ENCODE measurements around the gene CDK14. TPM values are rescaled to one million over a fixed set of nuclear protein-coding genes. Genes with fewer than 3 reads are reported as not detected.
"Not testable (repeated sequence)": the region's sequence is repeated elsewhere in the genome, so short reads cannot be mapped to it uniquely, and the experiment has no call there.

The CDK14 gene
- total RNA-seq, 1 donor from 2014 or later, result 77.9 TPM

DNA sequence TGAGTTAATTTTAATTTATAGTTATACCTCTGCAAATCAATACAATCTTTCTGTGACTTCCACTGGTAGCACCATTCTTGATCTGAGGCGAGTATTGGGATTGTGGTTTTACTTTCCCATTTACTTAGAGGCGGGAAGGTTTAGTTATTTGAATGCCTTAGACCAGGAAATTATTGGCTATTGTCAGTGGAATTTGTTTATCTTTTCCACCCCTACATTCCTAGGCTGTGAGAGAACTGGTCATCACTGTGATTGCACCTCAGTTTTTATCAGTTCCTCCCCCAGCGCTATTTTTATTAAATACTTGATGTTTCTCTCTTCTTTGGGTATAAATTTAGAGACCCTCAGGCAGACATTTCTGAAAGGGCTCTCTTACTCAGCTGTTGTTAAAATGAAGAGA is 29.9 kb downstream of the CDK14 start:
- FAIRE-seq (no peak), DNase-seq (ENCODE audit: low spot score in 2 of 2) (no peak)

DNA sequence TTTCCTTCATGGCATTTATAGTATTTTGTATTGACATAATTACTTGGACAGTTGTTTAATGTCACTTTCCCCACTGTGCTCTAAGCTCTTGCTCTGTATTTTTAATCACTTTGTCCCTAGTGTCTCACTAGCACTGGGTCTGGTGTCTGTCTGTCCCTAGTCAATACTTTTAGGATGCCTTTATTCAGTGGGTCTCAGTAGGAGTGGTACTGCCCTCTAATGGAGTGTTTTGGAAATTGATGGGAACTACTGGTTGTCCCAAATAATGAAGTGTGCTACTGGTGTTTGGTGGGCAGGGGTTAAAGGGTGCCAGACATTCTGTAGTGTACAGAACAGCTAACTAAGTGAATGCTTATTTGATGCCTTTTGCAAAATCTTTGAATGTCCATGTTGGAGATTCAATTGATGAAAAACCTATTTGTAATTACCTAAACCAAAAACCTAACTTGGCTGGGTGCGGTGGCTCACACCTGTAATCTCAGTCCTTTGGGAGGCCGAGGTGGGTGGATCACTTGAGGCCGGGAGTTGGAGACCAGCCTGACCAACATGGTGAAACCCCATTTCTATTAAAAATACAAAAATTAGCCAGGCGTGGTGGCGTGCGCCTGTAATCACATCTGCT is 33.3 kb downstream of the CDK14 start:
- DNase-seq (ENCODE audit: low spot score in 2 of 2), result peak in 1 of 2 donors; percentile 12

DNA sequence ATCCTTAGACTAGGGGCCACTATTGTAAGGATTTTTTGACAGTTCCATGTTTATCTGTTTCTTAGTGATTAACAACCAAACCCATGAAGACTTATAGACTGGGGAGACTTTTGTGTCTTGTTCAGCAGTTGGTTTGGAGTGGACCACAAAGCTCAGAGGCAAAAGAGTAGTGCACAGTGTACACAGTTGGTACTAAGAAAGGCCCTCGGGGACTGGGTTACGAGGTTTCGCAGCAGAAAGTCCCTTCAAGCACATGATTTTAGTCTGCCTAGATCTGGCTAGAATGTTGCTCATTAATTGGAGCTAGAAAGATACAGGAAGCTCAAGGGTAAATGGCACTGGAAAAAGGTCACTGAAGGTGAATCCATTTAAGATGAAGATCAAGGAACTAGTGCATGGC is 35.4 kb downstream of the CDK14 start:
- DNase-seq (ENCODE audit: low spot score in 2 of 2), result no peak
- FAIRE-seq, result no peak

More for the DNA sequence above, 33.3 kb downstream of the CDK14 start:
- no peak for FAIRE-seq

DNA sequence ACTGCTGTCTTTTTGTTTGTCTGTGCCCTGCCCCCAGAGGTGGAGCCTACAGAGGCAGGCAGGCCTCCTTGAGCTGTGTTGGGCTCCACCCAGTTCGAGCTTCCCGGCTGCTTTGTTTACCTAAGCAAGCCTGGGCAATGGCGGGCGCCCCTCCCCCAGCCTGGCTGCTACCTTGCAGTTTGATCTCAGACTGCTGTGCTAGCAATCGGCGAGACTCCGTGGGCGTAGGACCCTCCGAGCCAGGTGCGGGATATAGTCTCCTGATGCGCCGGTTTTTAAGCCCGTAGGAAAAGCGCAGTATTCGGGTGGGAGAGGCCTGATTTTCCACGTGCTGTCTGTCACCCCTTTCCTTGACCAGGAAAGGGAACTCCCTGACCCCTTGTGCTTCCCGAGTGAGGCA is 43.6 kb downstream of the CDK14 start:
- not testable (repeated sequence) for FAIRE-seq; DNase-seq (ENCODE audit: low spot score in 2 of 2)

DNA sequence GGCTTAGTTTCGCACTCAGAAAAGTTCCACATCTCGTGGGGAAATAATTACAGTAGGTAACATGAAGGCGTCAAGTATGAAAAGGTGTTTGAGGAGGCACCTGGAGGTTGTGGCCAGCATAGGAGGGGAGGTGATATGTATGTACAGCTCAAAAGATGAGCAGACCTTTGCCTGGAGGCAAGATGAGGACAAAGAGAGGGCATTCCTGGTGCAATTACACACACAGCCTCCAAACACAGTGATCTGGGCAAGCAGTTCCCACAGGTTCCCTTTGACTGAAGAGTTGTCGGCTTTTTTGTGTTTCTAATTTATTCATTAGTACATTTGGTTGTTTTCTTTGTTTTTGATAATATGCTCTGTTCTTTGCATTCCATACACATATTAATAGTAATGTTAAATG is 46.9 kb downstream of the CDK14 start:
- FAIRE-seq, result no peak

DNA sequence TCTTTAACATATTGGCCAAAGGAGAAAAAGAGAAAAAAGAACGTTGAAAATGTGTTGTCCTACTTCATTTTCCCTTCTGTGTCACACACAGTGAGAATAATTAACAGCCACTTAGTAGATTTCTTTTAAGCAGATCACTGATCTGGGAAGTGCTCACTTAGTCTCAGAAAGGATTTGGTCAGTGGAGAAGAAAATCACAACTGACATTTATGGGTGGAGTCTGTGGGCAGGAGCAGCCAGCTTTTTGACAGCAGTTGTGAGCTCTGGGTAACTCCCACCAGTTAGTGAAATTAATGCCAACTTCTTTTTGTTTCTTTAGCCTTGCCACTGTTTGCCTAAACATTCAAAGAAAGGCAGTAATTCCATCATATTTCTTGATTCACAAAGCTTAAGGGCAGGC is 49.7 kb downstream of the CDK14 start:
- FAIRE-seq, result no peak
- peak in 1 of 2 donors; percentile 8 for DNase-seq (ENCODE audit: low spot score in 2 of 2)

More for the DNA sequence above, 46.9 kb downstream of the CDK14 start:
- DNase-seq (ENCODE audit: low spot score in 2 of 2), result no peak

DNA sequence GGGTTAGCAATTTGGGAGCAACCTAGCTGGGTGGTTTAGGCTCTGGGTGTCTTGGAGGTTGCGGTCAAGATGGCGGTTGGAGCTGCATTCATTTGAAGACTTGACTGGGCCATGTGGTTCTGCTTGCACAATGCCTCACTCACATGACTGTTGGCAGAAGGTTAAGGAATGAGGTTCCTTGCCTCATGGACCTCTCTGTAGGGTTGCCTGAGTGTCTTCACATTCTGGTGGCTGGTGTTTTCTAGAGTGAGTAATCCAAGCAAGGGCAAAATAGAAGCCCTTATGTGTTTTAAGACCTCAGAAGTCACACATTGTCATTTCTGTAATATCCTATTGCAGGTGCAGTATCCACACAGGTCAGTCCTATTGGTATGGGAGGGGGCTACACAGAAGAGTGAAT is 52.0 kb downstream of the CDK14 start:
- DNase-seq (ENCODE audit: low spot score in 2 of 2) (no peak), FAIRE-seq (no peak)

DNA sequence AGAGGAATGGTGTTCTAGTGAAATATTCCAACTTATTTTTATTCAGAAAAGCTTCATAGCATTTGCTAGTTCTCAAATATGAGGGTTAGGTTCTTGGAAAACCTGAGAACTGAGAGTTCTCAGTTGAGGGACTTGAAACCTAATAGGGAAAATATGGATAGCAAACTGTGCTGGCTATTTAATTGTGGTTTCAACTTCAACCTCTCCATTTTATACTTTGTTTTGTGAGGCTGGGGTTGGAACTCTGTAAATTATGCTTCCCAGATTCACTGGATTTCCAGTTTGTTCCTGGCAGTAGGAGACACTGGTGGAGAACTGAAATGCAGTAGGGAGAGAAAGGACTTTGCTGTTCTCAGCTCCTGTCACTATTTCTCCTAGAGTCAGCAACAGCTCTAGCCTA is 52.7 kb downstream of the CDK14 start:
- DNase-seq (ENCODE audit: low spot score in 2 of 2), result no peak
- FAIRE-seq, result no peak

DNA sequence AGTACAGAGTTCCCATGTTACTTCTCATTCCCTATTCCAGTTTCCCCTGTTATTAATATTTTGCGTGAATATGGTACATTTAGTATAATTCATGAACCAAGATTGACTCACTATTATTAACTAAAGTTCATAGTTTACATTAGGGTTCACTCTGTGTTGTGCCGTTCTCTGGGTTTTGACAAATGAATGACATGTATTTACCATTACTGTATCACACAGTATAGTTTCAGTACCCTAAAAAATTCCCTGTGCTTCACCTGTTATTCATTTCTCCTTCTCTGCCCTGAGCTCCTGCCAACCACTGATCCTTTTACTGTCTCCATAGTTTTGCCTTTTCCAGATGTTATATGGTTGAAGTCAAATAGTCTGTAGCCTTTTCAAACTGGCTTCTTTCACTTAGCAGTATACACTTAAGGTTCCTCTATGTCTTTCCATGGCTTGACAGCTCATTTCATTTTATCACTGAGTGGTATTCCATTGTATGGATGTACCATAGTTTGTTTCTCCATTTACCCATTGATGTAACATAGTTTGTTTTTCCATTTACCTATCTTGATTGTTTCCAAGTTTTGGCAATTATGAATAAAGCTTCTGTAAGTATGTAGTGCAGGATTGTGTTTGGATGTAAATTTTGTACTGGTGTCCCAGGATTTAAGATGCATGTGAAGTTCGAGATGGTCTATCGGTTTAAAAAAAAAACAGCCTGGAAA is 58.8 kb downstream of the CDK14 start:
- FAIRE-seq (no peak), DNase-seq (ENCODE audit: low spot score in 2 of 2) (no peak)

DNA sequence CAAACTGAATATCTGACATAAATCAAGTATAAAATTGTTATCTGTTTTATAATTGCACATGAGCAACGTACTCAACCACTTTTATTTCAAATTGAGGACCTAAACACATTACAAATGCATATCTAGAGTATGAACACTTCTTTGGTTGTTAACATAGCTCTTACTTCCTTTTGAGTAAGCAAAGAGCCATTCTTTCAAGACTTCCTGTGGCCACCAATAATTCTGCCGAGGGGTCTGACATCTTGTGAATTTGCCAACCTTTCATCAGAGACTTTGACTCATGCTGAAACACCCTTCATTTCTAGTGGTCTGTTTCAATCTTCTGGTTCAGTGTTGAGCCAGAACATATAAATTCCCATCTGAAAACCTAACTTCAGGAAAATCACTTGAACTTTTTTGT is 59.4 kb downstream of the CDK14 start:
- no peak for FAIRE-seq
- no peak for DNase-seq (ENCODE audit: low spot score in 2 of 2)

DNA sequence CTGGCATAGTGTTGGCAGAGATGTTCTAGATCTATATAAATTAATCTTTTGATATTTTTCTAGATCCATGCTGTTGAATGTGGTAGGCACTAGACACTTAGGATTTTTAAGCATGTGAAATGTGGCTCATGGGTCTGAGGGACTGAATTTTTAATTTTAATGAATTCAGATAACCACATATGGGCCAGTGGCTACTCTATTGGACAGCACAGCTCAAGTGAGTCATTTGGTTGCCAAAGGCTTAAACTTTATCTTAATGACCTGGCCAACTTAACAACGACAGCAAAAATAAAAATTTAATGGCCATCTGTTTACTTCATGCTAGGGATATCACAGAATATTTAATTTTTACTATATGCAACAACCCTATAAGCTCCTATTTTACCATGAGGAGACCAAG is 61.4 kb downstream of the CDK14 start:
- DNase-seq (ENCODE audit: low spot score in 2 of 2) (no peak), FAIRE-seq (no peak)

DNA sequence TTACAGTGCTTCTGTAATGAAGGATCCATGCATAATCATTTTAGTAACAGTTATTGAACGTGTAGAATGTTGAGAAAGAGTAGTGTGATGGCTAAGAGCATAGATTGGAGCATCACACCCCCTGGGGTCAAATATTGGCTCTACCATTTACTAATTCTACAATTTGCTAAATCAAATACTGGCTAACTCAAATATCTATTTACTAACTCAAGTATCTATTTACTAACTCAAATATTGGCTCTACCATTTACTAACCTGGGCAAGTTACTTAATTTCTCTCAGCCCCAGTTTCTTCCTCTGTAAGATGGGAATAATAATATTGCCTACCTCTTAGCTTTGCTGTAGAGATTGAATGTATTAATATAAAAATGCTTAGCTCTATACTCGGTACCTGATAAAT is 64.0 kb downstream of the CDK14 start:
- DNase-seq (ENCODE audit: low spot score in 2 of 2) (no peak), FAIRE-seq (no peak)

DNA sequence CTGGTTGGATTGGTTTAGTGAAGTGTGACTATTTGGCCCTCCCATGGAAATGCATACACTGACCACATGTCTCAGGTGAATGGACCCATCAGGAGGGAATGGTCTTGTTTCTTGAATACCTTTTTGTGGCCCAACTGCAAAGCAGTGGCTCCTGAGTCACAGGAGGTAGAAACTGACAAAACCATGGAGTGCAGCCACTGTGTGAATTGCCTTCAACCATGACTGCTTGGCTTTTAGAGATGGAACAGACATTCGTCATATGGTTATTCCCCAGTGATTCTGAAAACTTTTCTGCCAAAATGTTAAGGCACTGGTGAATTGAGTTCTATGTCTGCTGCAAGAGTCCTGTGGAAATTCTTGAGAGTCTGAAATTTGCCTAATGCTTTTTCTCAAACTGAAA is 64.7 kb downstream of the CDK14 start:
- no peak for DNase-seq (ENCODE audit: low spot score in 2 of 2)
- FAIRE-seq, result no peak

DNA sequence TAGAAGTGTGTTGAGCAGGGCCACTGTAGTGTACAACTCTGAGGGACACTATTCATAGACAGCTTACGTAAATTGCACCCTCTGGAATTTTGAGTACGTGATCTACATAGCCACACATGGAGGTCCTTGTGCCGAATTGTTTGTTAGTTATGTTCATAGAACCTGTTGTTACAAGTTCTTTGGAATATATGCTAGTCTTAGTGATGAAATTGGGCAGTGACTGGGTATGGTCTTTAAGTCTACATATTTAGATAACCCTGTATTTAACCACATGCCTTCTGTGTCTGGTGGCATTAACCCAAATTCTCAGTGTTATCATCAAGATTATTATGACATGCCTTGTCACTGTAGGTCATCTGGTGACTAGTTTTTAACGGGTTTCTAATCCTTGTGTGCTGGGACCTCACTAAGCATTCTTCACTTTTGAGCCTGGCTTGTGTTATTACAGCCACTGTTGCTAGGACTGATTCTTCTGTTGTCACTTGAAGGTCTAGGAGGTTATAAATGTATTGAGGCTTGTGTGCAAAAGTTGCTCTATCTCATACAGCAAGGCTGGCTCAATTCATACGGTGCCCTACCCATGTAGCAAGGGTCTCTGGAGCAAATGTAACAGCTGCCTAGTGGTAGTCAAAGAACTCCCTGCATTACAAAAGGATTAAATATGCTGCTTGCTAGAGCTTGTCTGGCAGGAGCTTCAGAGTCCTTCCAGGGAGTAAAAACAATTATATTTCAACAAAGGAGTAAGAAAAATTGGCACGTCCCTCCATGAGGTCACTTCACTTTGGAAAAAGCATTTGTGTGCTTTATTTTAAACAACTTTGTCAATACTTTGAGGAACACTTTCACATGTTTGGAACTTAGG is 65.4 kb downstream of the CDK14 start:
- no peak for FAIRE-seq
- no peak for DNase-seq (ENCODE audit: low spot score in 2 of 2)

DNA sequence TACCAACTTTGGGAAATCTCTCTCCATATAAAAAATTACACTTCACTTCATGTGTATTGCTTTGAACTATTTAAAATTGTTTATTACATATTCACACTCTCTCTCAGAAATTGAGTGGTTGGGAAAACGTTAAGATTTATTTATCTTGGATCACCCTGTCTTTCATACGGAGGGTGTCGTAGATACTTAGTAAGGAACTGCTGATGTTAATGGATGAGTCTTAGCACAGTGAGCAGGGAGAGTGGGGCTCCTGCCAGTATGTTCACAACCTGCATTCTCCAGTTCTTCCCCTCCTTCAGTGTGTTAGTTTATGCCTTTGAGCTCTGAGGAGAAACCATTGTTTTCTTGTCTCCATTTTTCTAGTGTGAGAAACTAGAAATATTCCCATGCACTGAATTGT is 67.1 kb downstream of the CDK14 start:
- FAIRE-seq (no peak), DNase-seq (ENCODE audit: low spot score in 2 of 2) (no peak)

DNA sequence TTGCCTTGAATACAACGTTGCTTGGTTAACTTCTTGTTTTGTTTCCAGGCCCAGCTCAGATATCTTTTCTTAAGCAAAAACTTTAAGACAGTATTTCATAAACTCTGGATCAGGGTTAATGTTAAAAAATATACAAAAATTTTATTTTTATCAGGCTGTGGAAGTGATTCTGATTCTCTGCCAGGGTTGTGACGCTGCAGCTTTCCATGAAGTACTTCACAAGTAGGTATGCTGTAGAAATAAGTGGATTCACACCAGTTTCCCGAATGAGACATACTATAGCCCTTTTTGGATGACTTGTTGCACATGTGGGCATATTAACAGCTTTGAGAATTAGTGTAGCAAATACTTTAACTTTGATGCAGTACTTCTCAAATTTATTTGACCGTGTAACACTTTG is 70.1 kb downstream of the CDK14 start:
- DNase-seq (ENCODE audit: low spot score in 2 of 2) (no peak), FAIRE-seq (no peak)

DNA sequence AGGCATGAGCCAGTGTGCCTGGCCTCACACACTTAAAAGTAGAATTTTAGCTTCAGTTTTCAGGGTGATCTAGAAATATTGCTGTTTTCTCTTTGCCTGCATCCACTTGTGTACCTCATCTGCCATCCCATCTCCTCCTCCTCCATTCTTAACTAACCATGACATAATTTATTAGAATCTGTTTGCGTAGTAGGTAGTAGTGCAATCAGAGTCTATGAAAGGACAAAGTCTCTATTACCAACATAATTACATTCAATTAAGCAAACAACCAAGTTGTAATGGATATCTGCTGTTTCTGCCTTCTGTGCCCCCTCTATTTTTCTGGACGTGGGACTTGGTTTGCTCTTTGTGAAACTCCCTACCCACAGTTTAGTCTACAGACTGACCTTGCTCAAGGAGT is 72.9 kb downstream of the CDK14 start:
- DNase-seq (ENCODE audit: low spot score in 2 of 2) (no peak), FAIRE-seq (no peak)

DNA sequence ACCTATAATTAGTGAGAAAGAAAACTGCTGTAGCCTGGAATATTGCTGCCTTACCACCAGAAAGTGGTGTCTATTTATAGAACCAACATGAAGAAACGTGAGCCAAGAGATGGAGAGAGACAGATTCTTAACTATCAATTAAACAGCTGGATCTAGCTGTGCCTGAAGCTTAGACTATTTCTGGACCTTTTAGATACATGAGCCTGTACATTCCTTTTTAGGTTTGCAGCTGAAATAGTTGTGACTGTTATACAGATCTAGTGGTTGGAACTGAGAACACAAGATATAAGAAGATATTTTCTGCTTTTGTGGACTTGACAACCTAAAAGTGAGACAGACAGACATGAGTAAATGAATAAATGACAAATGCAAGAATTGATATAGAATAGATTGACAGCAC is 73.4 kb downstream of the CDK14 start:
- DNase-seq (ENCODE audit: low spot score in 2 of 2), result no peak
- FAIRE-seq, result no peak

DNA sequence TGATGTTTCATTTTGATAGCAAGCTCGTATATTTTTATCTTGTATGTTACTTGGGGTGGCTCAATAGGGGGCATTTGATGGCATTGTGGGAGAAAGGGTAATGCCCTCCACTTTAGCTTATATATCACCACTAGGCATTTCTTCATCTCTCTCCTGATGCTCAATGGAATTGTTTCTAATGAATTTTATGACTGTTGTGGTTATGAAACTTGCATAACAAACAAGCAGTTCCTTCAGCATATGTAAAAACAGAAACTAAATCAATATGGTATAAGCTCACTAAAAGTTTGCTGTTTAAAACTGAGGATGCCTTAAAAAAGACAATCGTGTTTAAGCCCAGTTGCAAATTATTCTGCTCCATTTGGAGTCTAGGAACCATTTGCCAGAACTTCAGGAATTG is 75.5 kb downstream of the CDK14 start:
- no peak for FAIRE-seq

DNA sequence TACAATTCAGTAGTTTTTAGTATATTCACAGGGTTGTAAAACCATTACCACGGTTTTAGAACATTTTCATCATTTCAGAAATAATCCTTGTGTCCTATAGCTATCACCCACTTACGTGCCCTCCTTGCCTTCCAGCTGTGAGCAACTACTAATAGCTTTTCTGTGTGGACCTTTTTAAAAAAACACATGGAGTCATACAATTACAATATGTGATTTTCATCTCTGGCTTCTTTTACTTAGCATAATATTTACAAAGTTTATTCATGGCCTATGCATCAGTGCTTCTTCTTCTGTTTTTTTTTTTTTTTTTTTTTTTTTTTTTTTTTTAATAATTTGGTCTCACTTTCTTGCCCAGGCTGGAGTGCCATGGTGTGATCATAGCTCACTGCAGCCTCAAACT is 76.1 kb downstream of the CDK14 start:
- FAIRE-seq (no peak), DNase-seq (ENCODE audit: low spot score in 2 of 2) (no peak)

More for the DNA sequence above, 75.5 kb downstream of the CDK14 start:
- DNase-seq (ENCODE audit: low spot score in 2 of 2), result no peak

DNA sequence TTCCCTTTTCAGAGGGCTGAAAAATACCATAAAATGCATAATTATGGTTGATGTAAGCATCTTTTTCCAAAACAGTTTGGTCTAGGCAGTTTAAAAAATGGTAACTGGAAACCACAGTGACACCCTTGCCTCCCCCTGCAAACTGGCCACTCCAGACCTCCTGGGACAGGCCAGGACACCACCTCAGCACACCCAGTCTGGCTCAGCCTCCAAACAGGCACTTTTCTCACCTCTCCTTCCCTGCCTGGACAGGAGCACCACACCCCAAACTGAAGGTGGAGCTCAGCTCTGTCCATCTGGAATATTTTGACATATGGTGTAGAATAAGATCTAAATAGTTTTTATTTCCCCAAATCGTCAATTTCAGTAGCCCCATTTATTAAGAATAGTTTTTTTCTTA is 78.5 kb downstream of the CDK14 start:
- no peak for FAIRE-seq
- no peak for DNase-seq (ENCODE audit: low spot score in 2 of 2)
